ENCODE measurements around the gene FAM169A.
"Not testable (repeated sequence)": the region's sequence is repeated elsewhere in the genome, so short reads cannot be mapped to it uniquely, and the experiment has no call there.

Gene FAM169A

DNA sequence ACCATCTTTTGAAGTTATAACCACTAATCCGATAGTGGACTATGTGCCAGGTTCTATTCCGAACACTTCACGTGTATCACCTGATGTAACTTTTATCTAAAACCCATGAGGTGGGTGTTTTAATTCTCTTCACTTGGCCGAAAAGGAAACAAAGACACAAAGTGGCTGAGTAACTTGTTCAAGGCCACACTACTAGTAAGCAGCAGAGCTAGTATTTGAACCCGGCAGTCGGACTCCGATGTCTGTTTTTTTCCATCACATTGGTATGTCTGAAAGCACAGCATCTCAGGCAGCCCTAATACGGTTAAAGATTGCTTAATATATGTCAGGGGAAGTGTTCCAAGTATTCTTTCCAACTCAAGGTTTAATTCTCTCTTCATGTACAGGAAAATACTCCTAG lies 16.2 kb downstream of the FAM169A start:
- H3K27me3 Mint-ChIP-seq: no peaks in the 10 kb centered on the region
- no peak overlapping the region for H3K4me3 Mint-ChIP-seq
- no peaks in the 10 kb centered on the region for H3K9me3 Mint-ChIP-seq
- no peak for ATAC-seq
- no peak overlapping the region for H3K27ac Mint-ChIP-seq
- H3K36me3 Mint-ChIP-seq: no peaks in the 10 kb centered on the region
- H3K4me1 Mint-ChIP-seq: peaks cover 18% of the 10 kb centered on the region

DNA sequence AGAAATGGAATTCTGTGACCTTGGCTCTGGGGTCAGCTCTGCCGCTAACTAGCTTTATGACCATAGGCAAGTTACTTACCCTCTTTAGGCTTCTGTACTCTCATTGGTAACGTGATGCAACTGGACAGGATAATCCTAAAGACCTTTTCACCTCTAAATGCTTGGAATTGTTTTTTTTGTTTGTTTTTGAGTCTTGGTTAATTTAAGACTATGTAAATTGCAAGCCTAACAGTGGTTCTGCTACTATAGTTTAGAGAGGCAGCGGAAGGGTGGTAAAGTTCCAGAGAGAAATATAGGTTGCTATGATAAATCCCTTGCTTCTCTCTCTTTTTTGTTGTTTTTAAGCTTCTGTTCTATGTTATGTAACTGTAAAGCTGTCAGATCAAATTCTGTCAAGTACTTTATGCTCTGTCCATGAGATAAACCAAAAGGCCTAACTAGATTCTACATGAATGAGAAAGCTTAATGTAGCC lies 17.6 kb downstream of the FAM169A start:
- Mint-ChIP-seq H3K4me3 (no peak overlapping the region), H3K27ac (no peak overlapping the region), H3K27me3 (no peaks in the 10 kb centered on the region), H3K9me3 (no peaks in the 10 kb centered on the region), H3K4me1 (peaks cover 26% of the 10 kb centered on the region), H3K36me3 (no peaks in the 10 kb centered on the region)
- ATAC-seq: no peak

DNA sequence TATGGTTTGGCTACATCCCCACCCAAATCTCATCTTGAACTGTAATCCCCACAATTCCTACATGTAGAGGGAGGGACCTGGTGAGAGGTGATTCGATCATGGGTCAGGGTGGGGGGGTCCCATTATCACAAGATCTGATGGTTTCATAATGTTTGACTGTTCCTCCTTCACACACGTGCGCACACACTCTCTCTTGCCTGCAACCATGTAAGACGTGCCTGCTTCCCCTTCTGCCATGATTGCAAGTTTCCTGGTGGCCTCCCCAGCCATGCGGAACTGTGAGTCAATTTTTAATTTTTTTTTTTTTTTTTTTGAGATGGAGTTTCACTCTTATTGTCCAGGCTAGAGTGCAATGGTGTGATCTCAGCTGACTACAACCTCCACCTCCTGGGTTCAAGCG lies 27.0 kb downstream of the FAM169A start:
- Mint-ChIP-seq H3K9me3 (peaks cover 5% of the 10 kb centered on the region), H3K4me3 (no peak overlapping the region), H3K36me3 (peaks cover 42% of the 10 kb centered on the region), H3K27ac (no peak overlapping the region), H3K4me1 (peaks cover 17% of the 10 kb centered on the region), H3K27me3 (no peaks in the 10 kb centered on the region)
- peak; percentile 27 for ATAC-seq

DNA sequence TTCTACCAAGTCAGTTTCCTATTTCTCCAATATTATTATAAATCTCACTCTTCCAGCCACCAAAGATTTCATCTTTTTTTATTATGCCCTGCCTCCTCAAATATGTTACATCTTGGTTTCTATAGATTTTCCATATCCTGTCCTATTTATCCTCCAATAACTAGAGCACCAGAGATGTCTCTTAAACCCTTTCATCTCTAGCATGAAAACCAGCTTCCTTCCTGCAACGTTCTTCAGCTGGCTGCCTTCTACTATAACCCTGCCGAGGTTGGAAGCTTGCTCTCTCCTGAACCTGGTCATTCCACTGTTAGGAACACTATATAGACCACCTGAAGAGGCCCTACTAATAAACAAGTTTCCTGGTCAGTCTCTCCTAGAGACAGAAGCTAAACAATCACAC lies 27.9 kb downstream of the FAM169A start:
- no peaks in the 10 kb centered on the region for H3K27me3 Mint-ChIP-seq
- ATAC-seq: no peak
- H3K36me3 Mint-ChIP-seq: peaks cover 42% of the 10 kb centered on the region
- H3K27ac Mint-ChIP-seq: no peak overlapping the region
- no peak overlapping the region for H3K4me3 Mint-ChIP-seq
- H3K4me1 Mint-ChIP-seq: peaks cover 7% of the 10 kb centered on the region
- H3K9me3 Mint-ChIP-seq: peaks cover 5% of the 10 kb centered on the region

DNA sequence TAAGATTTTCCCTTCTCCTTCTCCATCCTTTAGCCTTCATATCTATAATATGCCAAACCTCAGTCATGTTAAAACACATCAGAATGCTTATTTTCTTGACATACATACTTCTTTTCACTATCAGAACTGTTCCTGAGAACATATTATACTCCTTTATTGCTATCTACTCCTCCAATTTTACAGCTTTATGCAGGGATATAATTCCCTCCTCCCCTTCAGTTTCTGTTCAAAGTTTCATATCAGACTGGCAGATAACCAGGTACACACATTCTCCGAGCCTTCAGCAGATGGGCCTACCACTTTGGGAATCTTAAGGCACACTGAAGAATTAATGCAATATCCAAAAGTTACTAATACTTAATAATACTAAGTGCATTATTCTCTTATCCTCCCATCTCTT lies 29.1 kb downstream of the FAM169A start:
- no peaks in the 10 kb centered on the region for H3K27me3 Mint-ChIP-seq
- H3K4me3 Mint-ChIP-seq: no peak overlapping the region
- H3K36me3 Mint-ChIP-seq: peaks cover 42% of the 10 kb centered on the region
- peaks cover 5% of the 10 kb centered on the region for H3K9me3 Mint-ChIP-seq
- H3K27ac Mint-ChIP-seq: no peak overlapping the region
- no peak for ATAC-seq
- no peaks in the 10 kb centered on the region for H3K4me1 Mint-ChIP-seq

DNA sequence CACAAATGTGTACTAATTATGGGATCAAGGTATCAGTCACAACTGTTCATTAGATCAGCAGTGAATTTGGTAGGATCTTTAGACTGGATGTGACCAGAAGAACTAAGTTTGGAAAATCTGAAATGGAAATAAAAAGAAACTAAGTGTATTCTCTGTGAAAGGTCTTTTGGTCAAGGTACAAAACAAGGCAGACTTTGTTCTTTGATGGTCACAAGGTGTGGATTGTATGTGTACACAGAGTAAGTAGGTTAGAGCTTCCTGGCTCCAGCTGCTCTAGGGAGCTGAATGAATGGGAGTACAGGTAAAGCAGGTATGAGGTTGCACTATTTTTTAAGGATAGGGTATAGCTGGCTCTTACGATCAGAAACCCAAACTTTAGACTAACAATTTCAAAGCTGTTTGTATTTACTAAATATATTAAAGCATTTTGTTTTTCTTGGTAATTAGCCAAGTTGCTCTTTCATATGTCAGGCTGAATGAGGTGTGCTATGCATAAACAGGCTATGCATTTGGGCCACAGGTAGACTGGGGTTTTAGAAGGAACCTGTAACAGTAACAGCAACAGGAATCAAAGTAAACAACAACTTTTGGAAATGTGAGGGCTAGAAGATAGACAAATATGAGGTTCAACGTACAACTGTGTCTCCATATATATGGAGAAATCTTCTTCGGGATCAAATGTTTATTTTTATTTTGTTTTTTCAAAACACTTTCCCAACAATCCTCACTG lies 32.5 kb downstream of the FAM169A start:
- H3K4me1 Mint-ChIP-seq: no peaks in the 10 kb centered on the region
- peaks cover 2% of the 10 kb centered on the region for H3K9me3 Mint-ChIP-seq
- no peak for ATAC-seq
- peaks cover 35% of the 10 kb centered on the region for H3K36me3 Mint-ChIP-seq
- H3K27me3 Mint-ChIP-seq: no peaks in the 10 kb centered on the region
- H3K4me3 Mint-ChIP-seq: no peak overlapping the region
- no peak overlapping the region for H3K27ac Mint-ChIP-seq

DNA sequence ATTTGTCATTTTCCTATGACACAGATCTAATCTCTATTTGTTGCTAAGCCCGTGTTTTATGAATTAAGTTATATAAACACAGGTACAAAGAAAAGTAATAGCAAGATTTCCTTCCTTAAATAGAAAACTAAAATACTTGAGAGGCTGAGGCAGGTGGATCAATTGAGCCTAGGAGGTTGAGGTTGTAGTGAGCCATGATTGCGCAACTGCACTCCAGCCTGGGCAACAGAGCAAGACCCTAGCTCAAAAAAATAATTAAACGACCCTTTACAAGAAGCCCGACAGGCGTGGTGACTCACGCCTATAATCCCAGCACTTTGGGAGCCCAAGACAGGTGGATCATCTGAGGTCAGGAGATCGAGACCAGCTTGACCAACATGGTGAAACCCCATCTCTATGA lies 36.8 kb downstream of the FAM169A start:
- Mint-ChIP-seq H3K9me3 (no peaks in the 10 kb centered on the region), H3K36me3 (peaks cover 2% of the 10 kb centered on the region), H3K27me3 (no peaks in the 10 kb centered on the region), H3K4me1 (no peaks in the 10 kb centered on the region), H3K27ac (no peak overlapping the region), H3K4me3 (no peak overlapping the region)
- ATAC-seq: no peak

DNA sequence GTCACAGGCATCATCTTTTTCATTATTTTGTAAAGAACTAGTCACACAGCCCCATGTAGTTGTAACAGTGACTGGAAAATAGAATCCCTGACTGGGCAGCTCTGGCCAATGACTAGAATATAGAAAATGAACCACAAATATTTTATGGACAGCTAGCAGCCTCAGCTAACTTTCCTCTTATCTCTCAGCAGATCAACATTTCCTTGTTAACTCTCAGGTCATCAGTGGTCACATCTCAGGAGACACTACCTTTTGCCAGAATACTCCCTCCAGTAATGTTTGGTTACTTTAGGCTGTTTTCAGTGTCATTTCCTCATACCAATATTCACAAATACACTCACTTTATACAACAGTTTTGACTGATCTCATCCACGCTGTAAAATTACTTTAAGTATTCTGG lies 43.9 kb downstream of the FAM169A start:
- Mint-ChIP-seq H3K9me3 (no peaks in the 10 kb centered on the region), H3K27ac (no peak overlapping the region), H3K27me3 (no peaks in the 10 kb centered on the region), H3K4me3 (no peak overlapping the region), H3K36me3 (no peaks in the 10 kb centered on the region), H3K4me1 (no peaks in the 10 kb centered on the region)
- no peak for ATAC-seq

DNA sequence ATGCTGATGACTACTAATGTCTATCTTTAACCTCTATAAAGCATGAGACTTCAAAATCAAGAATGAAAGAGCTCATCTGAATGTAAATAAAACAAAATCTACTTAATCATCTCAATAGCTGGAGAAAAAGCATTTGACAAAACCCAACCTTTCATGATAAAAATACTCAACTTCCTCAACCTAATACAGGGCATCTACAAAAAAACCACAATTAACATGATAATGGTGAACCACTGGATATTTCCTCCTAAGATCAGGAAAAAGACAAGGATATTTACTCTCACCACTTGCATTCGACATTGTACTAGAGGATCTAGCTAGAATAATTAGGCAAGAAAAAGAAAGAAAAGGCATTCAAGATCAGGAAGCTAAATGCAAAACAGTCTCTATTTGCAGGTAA lies 49.3 kb downstream of the FAM169A start:
- ATAC-seq: no peak
- Mint-ChIP-seq H3K36me3 (peaks cover 6% of the 10 kb centered on the region), H3K9me3 (no peaks in the 10 kb centered on the region), H3K27ac (no peak overlapping the region), H3K4me1 (no peaks in the 10 kb centered on the region), H3K27me3 (no peaks in the 10 kb centered on the region), H3K4me3 (no peak overlapping the region)

DNA sequence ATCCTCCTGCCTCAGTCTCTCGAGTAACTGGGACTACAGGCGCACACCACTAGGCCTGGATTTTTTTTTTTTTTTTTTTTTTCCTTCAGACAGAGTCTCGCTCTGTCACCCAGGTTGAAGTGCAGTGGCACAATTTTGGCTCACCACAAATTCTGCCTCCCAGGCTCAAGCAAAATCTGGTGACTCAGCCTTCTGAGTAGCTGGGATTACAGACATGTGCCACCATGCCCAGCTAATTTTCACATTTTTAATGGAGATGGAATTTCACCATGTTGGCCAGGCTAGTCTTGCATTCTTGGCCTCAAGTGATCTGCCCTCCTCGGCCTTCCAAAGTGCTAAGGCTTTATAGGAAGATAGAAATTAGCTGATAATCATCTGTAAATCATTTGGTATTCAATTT lies 55.3 kb downstream of the FAM169A start:
- ATAC-seq: no peak
- Mint-ChIP-seq H3K4me3 (no peak overlapping the region), H3K4me1 (no peaks in the 10 kb centered on the region), H3K36me3 (peaks cover 6% of the 10 kb centered on the region), H3K27me3 (no peaks in the 10 kb centered on the region), H3K9me3 (no peaks in the 10 kb centered on the region), H3K27ac (no peak overlapping the region)

DNA sequence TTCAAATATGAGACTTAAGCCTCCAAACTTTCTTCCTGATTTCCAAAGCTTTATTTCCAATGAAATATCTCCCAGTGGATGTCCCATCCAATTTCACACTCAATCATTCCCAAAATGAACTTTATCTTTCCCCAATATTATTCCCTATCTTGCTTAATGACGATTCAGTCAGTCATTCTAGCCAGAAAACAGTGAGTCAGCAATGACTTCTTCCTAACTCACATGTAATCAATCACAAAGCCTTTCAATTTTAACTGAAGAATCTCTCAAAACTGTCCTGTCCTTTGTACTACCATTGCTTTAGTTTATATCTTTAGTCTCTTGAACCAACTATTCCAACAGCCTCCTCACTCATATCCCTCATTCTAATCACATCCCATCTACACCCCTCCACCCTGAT lies 64.2 kb downstream of the FAM169A start:
- Mint-ChIP-seq H3K4me1 (no peaks in the 10 kb centered on the region), H3K27me3 (no peaks in the 10 kb centered on the region), H3K36me3 (no peaks in the 10 kb centered on the region), H3K27ac (no peak overlapping the region), H3K4me3 (no peak overlapping the region), H3K9me3 (no peaks in the 10 kb centered on the region)
- ATAC-seq: no peak

DNA sequence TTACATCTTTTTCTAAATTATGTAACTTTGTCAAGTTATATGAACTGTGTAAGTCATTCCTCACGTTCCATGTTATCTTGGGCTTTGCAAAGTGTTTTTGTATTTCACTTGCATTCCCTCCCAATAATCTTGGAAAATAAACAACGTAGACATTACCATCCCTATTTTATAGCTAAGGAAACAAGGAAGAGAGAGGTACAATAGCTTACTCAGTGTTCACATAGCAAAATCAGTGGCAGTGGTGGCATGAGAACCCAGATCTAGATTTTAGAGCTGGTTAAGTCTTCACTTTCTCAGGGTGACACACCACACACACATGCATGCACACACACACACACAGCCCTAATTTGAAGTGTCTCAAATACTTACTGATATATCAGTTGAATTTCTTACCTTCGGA lies 65.0 kb downstream of the FAM169A start:
- H3K36me3 Mint-ChIP-seq: no peaks in the 10 kb centered on the region
- no peaks in the 10 kb centered on the region for H3K9me3 Mint-ChIP-seq
- no peak overlapping the region for H3K4me3 Mint-ChIP-seq
- no peak for ATAC-seq
- H3K4me1 Mint-ChIP-seq: no peaks in the 10 kb centered on the region
- no peak overlapping the region for H3K27ac Mint-ChIP-seq
- no peaks in the 10 kb centered on the region for H3K27me3 Mint-ChIP-seq

DNA sequence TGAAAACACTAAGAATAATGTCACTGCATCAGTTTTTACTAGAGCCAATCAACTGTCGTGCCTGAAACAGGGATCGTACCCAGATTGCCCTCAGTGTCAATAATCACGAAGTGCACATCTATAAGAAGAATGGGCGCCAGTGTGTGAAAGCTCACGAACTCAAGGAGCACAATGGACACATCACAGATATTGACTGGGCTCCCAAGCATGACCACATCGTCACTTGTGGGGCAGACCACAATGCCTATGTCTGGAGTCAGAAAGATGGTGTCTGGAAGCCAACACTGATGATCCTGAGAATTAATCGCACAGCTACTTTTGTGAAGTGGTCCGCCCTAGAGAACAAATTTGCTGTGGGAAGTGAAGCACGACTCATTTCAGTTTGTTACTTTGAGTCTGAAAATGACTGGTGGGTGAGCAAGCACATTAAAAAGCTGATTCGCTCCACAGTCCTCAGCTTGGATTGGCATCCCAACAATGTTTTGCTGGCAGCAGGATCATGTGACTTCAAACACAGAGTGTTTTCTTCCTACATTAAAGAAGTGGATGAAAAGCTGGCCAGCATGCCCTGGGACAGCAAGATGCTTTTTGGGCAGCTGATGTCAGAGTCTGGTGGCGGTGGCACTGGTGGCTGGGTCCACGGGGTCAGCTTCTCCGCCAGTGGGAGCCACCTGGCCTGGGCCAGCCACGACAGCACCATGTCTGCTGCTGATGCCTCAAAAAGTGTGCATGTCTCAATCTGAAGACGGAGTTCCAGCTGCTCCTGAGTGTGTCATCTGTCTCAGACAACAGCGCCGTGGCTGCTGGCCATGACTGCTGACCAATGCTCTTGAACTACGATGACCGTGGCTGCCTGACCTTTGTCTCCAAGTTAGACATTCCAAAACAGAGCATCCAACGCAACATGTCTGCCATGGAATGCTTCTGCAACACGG lies 66.9 kb downstream of the FAM169A start:
- Mint-ChIP-seq H3K27me3 (no peaks in the 10 kb centered on the region), H3K4me3 (no peak overlapping the region), H3K4me1 (no peaks in the 10 kb centered on the region), H3K27ac (no peak overlapping the region), H3K9me3 (no peaks in the 10 kb centered on the region), H3K36me3 (peaks cover 6% of the 10 kb centered on the region)
- ATAC-seq: no peak

DNA sequence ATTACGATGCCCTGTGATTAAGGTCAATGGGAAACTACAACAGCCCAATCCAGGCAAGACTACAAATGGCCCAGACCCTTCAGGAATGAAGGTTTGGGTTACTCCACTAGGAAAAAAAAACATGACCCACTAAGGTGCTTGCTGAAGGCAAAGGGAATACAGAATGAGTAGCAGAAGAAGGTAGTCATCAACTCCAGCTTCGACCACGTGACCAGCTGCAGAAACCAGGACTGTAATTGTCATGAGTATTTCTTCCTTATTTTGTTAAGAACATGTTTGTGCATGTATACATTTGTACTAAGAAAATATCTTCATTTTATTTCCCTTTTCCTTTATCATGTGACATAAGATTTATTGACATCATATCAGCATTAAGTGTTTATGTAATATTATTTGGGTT lies 74.5 kb downstream of the FAM169A start:
- not testable (repeated sequence) for H3K4me3 Mint-ChIP-seq, H3K27me3 Mint-ChIP-seq, H3K4me1 Mint-ChIP-seq, H3K27ac Mint-ChIP-seq, ATAC-seq, H3K9me3 Mint-ChIP-seq
- H3K36me3 Mint-ChIP-seq: peaks cover 22% of the 10 kb centered on the region

DNA sequence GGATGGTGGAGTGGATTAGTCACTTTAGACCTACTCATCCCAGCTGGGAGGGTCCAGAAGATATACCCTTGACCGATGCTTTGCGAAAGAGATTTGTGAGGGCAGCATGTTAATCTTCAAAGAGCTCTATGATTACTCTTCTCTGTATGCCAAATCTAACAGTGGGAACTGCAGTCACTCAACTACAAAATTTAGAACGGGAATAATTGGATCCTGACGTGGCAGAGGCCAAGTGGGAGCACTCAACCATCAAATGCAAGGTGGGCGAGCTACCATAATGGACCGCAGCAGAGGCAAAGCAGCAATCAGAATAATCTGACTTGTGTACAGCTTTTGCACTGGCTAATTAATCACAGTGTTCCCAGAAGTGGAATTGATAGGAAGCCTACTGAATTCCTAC lies 78.8 kb downstream of the FAM169A start:
- Mint-ChIP-seq H3K9me3 (no peaks in the 10 kb centered on the region), H3K27me3 (no peaks in the 10 kb centered on the region), H3K36me3 (peaks cover 5% of the 10 kb centered on the region), H3K4me1 (no peaks in the 10 kb centered on the region), H3K27ac (no peak overlapping the region), H3K4me3 (no peak overlapping the region)
- ATAC-seq: no peak

DNA sequence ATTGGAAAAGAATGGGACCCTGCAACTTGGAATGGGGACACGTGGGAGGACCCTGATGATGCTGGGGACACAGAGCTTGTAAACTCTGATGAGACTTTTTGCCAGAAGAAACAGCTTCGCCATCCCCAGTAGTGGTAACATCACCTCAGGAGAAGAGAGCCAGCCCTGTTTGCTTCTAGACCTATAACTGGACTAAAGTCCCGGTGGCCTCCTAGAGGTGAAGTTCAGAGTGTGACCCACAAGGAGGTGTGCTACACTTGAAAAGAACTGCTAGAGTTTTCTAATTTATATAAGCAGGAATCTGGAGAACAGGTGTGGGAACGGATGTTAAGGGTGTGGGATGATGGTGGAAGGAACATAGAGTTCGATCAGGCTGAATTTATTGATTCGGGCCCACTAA lies 79.3 kb downstream of the FAM169A start:
- Mint-ChIP-seq H3K27ac (no peak overlapping the region), H3K36me3 (peaks cover 1% of the 10 kb centered on the region), H3K4me3 (no peak overlapping the region), H3K9me3 (no peaks in the 10 kb centered on the region), H3K27me3 (no peaks in the 10 kb centered on the region), H3K4me1 (no peaks in the 10 kb centered on the region)
- ATAC-seq: no peak
